Liver (tissue), 3 donors: ENCODE measurements around the gene PDE2A.

Experiments used
- CTCF ChIP-seq: fragments of 150-350 bp; IDR thresholded peaks from 2 replicates; pipeline ENCODE4 v1.5.1; 2017; ENCODE audit warnings: improper control_type of control experiment, low read depth, low read length; ENCODE audit not compliant: missing input control
- EGR1 ChIP-seq, 2 donors: IDR thresholded peaks; 2 replicates each; pipeline ENCODE4 v1.6.1; 2016 to 2018; ENCODE audit warnings: antibody characterized with exemption in 2 of 2, low read depth in 2 of 2
- FOXA1 ChIP-seq: IDR thresholded peaks from 2 replicates; pipeline ENCODE4 v1.6.1; 2016; ENCODE audit warnings: antibody characterized with exemption
- FOXA2 ChIP-seq: IDR thresholded peaks from 2 replicates; pipeline ENCODE4 v1.6.1; 2016; ENCODE audit warnings: antibody characterized with exemption
- JUND ChIP-seq, 2 donors: IDR thresholded peaks; 2 replicates each; pipeline ENCODE4 v1.6.1; 2016; ENCODE audit warnings: antibody characterized with exemption in 2 of 2
- NR2F2 ChIP-seq: IDR thresholded peaks from 2 replicates; pipeline ENCODE4 v1.6.1; 2016; ENCODE audit warnings: antibody characterized with exemption
- RAD21 ChIP-seq, 2 donors: IDR thresholded peaks; 2 replicates each; pipeline ENCODE4 v1.6.1; 2016; ENCODE audit warnings: antibody characterized with exemption in 2 of 2, mild to moderate bottlenecking in 2 of 2
- REST ChIP-seq: IDR thresholded peaks from 2 replicates; pipeline ENCODE4 v1.6.1; 2016; ENCODE audit warnings: antibody characterized with exemption, mild to moderate bottlenecking
- RXRA ChIP-seq, 2 donors: IDR thresholded peaks; 2 replicates each; pipeline ENCODE4 v1.6.1; 2017 to 2018; ENCODE audit warnings: antibody characterized with exemption in 2 of 2, mild to moderate bottlenecking in 1 of 2
- SP1 ChIP-seq: IDR thresholded peaks from 2 replicates; pipeline ENCODE4 v1.6.1; 2018; ENCODE audit warnings: antibody characterized with exemption, mild to moderate bottlenecking
- TAF1 ChIP-seq: conservative IDR thresholded peaks from 2 replicates; pipeline ENCODE4 v1.6.1; 2016; ENCODE audit warnings: antibody characterized with exemption, mild to moderate bottlenecking
- ZBTB33 ChIP-seq: IDR thresholded peaks from 2 replicates; pipeline ENCODE4 v1.6.1; 2016; ENCODE audit warnings: antibody characterized with exemption
- TF ChIP-seq, protein P1 (sequence below): IDR thresholded peaks from 2 replicates; pipeline ENCODE4 v1.6.1; 2016; ENCODE audit warnings: antibody characterized with exemption
- TF ChIP-seq, protein P2 (sequence below): IDR thresholded peaks from 2 replicates; pipeline ENCODE4 v1.6.1; 2016; ENCODE audit warnings: antibody characterized with exemption
- donor health status: healthy.
- donor health status: healthy.

DNA sequence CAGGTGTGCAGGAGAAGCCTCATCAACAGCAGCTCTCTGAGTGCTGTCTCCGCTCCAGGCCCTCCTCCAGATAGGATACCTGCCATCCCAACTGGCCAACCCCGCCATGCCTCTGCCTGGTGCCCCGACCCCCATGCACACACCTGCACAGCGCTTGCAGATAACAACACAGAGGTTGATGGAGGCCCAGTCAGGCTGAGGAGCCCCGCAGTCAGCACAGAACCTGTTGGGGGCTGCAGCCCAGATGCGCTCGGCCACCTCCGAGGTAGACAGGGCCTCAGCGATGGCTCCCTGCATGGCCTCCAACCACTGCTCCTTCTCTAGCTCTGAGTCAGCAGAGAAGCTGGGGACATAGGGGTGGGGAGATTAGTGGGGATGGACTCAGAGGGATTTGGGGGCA is 32.8 kb upstream of the PDE2A start:
- TF ChIP-seq CTCF (no peak), RAD21 (IDR thresholded peaks at IDR 0.05) (no peak), TAF1 (no peak), ZBTB33 (no peak), REST (no peak), SP1 (no peak), JUND (IDR thresholded peaks at IDR 0.05) (no peak), EGR1 (IDR thresholded peaks at IDR 0.05; ENCODE audit: low read depth in 2 of 2) (no peak), RXRA (IDR thresholded peaks at IDR 0.05) (no peak), FOXA1 (no peak), NR2F2 (no peak), FOXA2 (no peak)
- TF ChIP-seq, protein P1, sequence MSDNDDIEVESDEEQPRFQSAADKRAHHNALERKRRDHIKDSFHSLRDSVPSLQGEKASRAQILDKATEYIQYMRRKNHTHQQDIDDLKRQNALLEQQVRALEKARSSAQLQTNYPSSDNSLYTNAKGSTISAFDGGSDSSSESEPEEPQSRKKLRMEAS = no peak
- TF ChIP-seq, protein P2, sequence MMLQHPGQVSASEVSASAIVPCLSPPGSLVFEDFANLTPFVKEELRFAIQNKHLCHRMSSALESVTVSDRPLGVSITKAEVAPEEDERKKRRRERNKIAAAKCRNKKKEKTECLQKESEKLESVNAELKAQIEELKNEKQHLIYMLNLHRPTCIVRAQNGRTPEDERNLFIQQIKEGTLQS = no peak
